Lower leg skin (tissue), 3 donors: ENCODE data around the gene ERRFI1.
"Not testable (repeated sequence)": the region's sequence is repeated elsewhere in the genome, so short reads cannot be mapped to it uniquely, and the experiment has no call there.

Experiments
- CTCF ChIP-seq, 3 donors: fragments of 450-650 bp; IDR thresholded peaks; one replicate each; pipeline ENCODE4 v1.5.1; 2016; ENCODE audit warnings: antibody characterized with exemption in 3 of 3, mild to moderate bottlenecking in 3 of 3, moderate library complexity in 2 of 3
- POLR2A ChIP-seq, 2 donors: fragments of 450-650 bp; IDR thresholded peaks; one replicate each; pipeline ENCODE4 v1.6.1; 2016 to 2017; ENCODE audit warnings: antibody characterized with exemption in 2 of 2, mild to moderate bottlenecking in 1 of 2, moderate library complexity in 1 of 2

GRCh38 chr1:8069614-8070320 lies 43.7 kb upstream of the ERRFI1 start:
- TF ChIP-seq CTCF, POLR2A (IDR thresholded peaks at IDR 0.05): not testable (repeated sequence)
